NCI-H2029 (cell line): ENCODE data around the gene TSPAN3.

ENCODE experiments used
- DNase-seq: peaks from one replicate; lab custom pipeline; 2025; lab: John Stamatoyannopoulos, UW

TSPAN3 gene

GRCh38 chr15:77070495-77071304 lies at the start of gene TSPAN3:
TSS of gene TSPAN3 (minus strand) at chr15:77071109. CDS start at chr15:77070954, 155 bp downstream.
- DNase-seq: peak; percentile 81

- DNase-seq: no peak
Measured at GRCh38 chr15:77120576-77120975, 49.7 kb upstream of the TSPAN3 start.

- no peak for DNase-seq
Measured at GRCh38 chr15:77119446-77119845, 48.5 kb upstream of the TSPAN3 start.

GRCh38 chr15:77118882-77119321 lies 48.0 kb upstream of the TSPAN3 start:
- DNase-seq: peak; percentile 1

- DNase-seq: no peak
Measured at GRCh38 chr15:77115179-77115578, 44.3 kb upstream of the TSPAN3 start.

GRCh38 chr15:77112838-77113504 lies 42.1 kb upstream of the TSPAN3 start:
- no peak for DNase-seq

GRCh38 chr15:77111789-77112188 lies 40.9 kb upstream of the TSPAN3 start:
- no peak for DNase-seq

- peak; percentile 11 for DNase-seq
Measured at GRCh38 chr15:77107531-77108355, 36.8 kb upstream of the TSPAN3 start.

GRCh38 chr15:77107068-77107467 lies 36.2 kb upstream of the TSPAN3 start:
- no peak for DNase-seq

GRCh38 chr15:77104155-77104554 lies 33.2 kb upstream of the TSPAN3 start:
- no peak for DNase-seq

- DNase-seq: no peak
Measured at GRCh38 chr15:77099741-77100463, 29.0 kb upstream of the TSPAN3 start.

GRCh38 chr15:77098572-77098971 lies 27.7 kb upstream of the TSPAN3 start:
- DNase-seq: no peak

GRCh38 chr15:77097921-77098320 lies 27.0 kb upstream of the TSPAN3 start:
- DNase-seq: no peak

GRCh38 chr15:77097248-77097721 lies 26.4 kb upstream of the TSPAN3 start:
- no peak for DNase-seq

- no peak for DNase-seq
Measured at GRCh38 chr15:77096541-77096940, 25.6 kb upstream of the TSPAN3 start.

GRCh38 chr15:77096138-77096537 lies 25.2 kb upstream of the TSPAN3 start:
- DNase-seq: no peak

GRCh38 chr15:77094397-77095030 lies 23.6 kb upstream of the TSPAN3 start:
- DNase-seq: no peak

GRCh38 chr15:77093436-77093835 lies 22.5 kb upstream of the TSPAN3 start:
- no peak for DNase-seq

GRCh38 chr15:77091097-77091496 lies 20.2 kb upstream of the TSPAN3 start:
- no peak for DNase-seq

GRCh38 chr15:77087213-77087612 lies 16.3 kb upstream of the TSPAN3 start:
- no peak for DNase-seq

- no peak for DNase-seq
Measured at GRCh38 chr15:77085297-77085696, 14.4 kb upstream of the TSPAN3 start.
